GM12878 (cell line): ENCODE measurements around the gene RAB40B. TPM values are rescaled to one million over a fixed set of nuclear protein-coding genes. Genes with fewer than 3 reads are reported as not detected.

Source experiments
- ATAC-seq: fragments of 200-7000 bp; cut with Tn5 transposase; 3 replicates; pipeline ENCODE4 v1.9.1; 2020; ENCODE audit warnings: mild to moderate bottlenecking, moderate library complexity
- BruUV-seq: library from RNA; stranded (reverse); fragments of 400-500 nt; replicated peaks from 2 replicates; lab custom pipeline; 2021; lab: Mats Ljungman, UMichigan
- CTCF ChIA-PET: fragments of 300-600 bp; sonication (Branson Sonifier 250); formaldehyde crosslinking; extraction: SDS; loops from one replicate; lab custom pipeline; 2021; ENCODE audit warnings: inconsistent platforms; lab: Yijun Ruan, JAX
- POLR2A ChIA-PET: fragments of 350-600 bp; formaldehyde crosslinking; extraction: SDS; loops from one replicate; lab custom pipeline; 2021; ENCODE audit warnings: inconsistent platforms; lab: Charles Lee
- RAD21 ChIA-PET: fragments of 300-600 bp; sonication (Branson Sonifier 250); formaldehyde crosslinking; loops from one replicate; lab custom pipeline; 2023; ENCODE audit warnings: antibody characterized with exemption; ENCODE audit not compliant: unreplicated experiment; lab: Charles Lee
- SMC1A ChIA-PET: fragments of 300-600 bp; sonication (Branson Sonifier 250); formaldehyde crosslinking; loops from one replicate; lab custom pipeline; 2023; ENCODE audit not compliant: unreplicated experiment, uncharacterized antibody; lab: Charles Lee
- DNase-seq: peaks from one replicate; pipeline ENCODE4 v3.0.0-alpha.2; 2011; ENCODE audit warnings: low read depth, low spot score
- FAIRE-seq: peaks from 3 replicates; lab custom pipeline; 2011; peaks lifted over from hg19 to GRCh38; lab: Jason Lieb, UNC
- H2AFZ ChIP-seq: 2 replicates; pipeline ENCODE4 v1.6.0; 2011; ENCODE audit warnings: low read depth, low read length, control low read depth; ENCODE audit not compliant: control insufficient read depth
- H3K27ac ChIP-seq: 2 replicates; pipeline ENCODE4 v1.5.1; 2011; ENCODE audit warnings: control low read depth; ENCODE audit not compliant: control insufficient read depth, insufficient read depth
- H3K27me3 ChIP-seq, 2 experiments: replicated peaks in 1 of 2; 2 replicates each; pipeline versions ENCODE4 v1.6.0 to v1.6.1; 2011; ENCODE audit warnings: low read length in 1 of 2; ENCODE audit not compliant: control insufficient read depth in 2 of 2, insufficient read depth in 2 of 2
- H3K36me3 ChIP-seq, 2 experiments: 2 replicates each; pipeline ENCODE4 v1.5.1; 2011; ENCODE audit warnings: low read length in 1 of 2; ENCODE audit not compliant: control insufficient read depth in 2 of 2, insufficient read depth in 2 of 2
- H3K4me1 ChIP-seq: 2 replicates; pipeline ENCODE4 v1.6.1; 2011; ENCODE audit warnings: mild to moderate bottlenecking, low read length, moderate library complexity, mixed read lengths; ENCODE audit not compliant: control insufficient read depth, insufficient read depth
- H3K4me2 ChIP-seq: 2 replicates; pipeline ENCODE4 v1.6.0; 2011; ENCODE audit warnings: control low read depth; ENCODE audit not compliant: control insufficient read depth, insufficient read depth
- H3K4me3 ChIP-seq: fragments of 200-600 bp; sonication (generic); 2 replicates; pipeline ENCODE4 v1.5.1; 2016
- H3K79me2 ChIP-seq: 2 replicates; pipeline ENCODE4 v1.6.0; 2011; ENCODE audit warnings: low read length; ENCODE audit not compliant: control insufficient read depth, insufficient read depth
- H3K9ac ChIP-seq: 2 replicates; pipeline ENCODE4 v1.8.0; 2011; ENCODE audit warnings: low read length, control low read depth, mixed read lengths; ENCODE audit not compliant: control insufficient read depth, insufficient read depth
- H3K9me3 ChIP-seq: replicated peaks from 3 replicates; pipeline ENCODE4 v1.5.1; 2011; ENCODE audit warnings: mild to moderate bottlenecking, low read length; ENCODE audit not compliant: control insufficient read depth, insufficient read depth
- H4K20me1 ChIP-seq: 2 replicates; pipeline ENCODE4 v1.6.0; 2011; ENCODE audit not compliant: control insufficient read depth, insufficient read depth
- BCL11A ChIP-seq: IDR thresholded peaks from 2 replicates; pipeline ENCODE4 v1.6.1; 2011; ENCODE audit warnings: low read depth, low read length
- CBX3 ChIP-seq: fragments of 200-600 bp; sonication (generic); IDR thresholded peaks from 2 replicates; pipeline ENCODE4 v1.6.1; 2016; ENCODE audit warnings: low read depth, borderline replicate concordance
- E2F4 ChIP-seq: IDR thresholded peaks from 2 replicates; pipeline ENCODE4 v1.6.1; 2012; ENCODE audit warnings: low read depth, low read length, improper control_type of control experiment
- EED ChIP-seq: sonication (generic); IDR thresholded peaks from 2 replicates; pipeline ENCODE4 v1.6.1; 2016; ENCODE audit warnings: antibody characterized with exemption, low read depth
- EZH2 ChIP-seq: IDR thresholded peaks from 2 replicates; pipeline ENCODE4 v1.6.1; 2012; ENCODE audit warnings: low read depth, mild to moderate bottlenecking, control low read depth, inconsistent platforms, low read length, borderline replicate concordance; ENCODE audit not compliant: control insufficient read depth
- GATAD2B ChIP-seq: fragments of 450-650 bp; conservative IDR thresholded peaks from 2 replicates; pipeline ENCODE4 v1.6.1; 2017; ENCODE audit warnings: low read depth, mild to moderate bottlenecking, moderate library complexity
- IRF4 ChIP-seq: IDR thresholded peaks from 2 replicates; pipeline ENCODE4 v1.6.1; 2011; ENCODE audit warnings: low read depth, low read length
- MEF2B ChIP-seq: fragments of 450-650 bp; IDR thresholded peaks from 2 replicates; pipeline ENCODE4 v1.6.1; 2018; ENCODE audit warnings: mild to moderate bottlenecking, moderate library complexity; ENCODE audit not compliant: partially characterized antibody, poor library complexity, severe bottlenecking
- MLLT1 ChIP-seq: fragments of 450-650 bp; IDR thresholded peaks from 2 replicates; pipeline ENCODE4 v1.6.1; 2016; ENCODE audit warnings: mild to moderate bottlenecking
- MTA2 ChIP-seq: fragments of 450-650 bp; IDR thresholded peaks from 2 replicates; pipeline ENCODE4 v1.6.1; 2016; ENCODE audit warnings: low read depth, mild to moderate bottlenecking, moderate library complexity
- POLR2A ChIP-seq: IDR thresholded peaks from 2 replicates; pipeline ENCODE4 v1.6.1; 2011; ENCODE audit warnings: low read depth, mild to moderate bottlenecking, low read length
- SIX5 ChIP-seq: IDR thresholded peaks from 2 replicates; pipeline ENCODE4 v1.6.1; 2011; ENCODE audit warnings: mild to moderate bottlenecking, low read depth, low read length, moderate library complexity; ENCODE audit not compliant: severe bottlenecking
- SMAD1 ChIP-seq: fragments of 450-650 bp; IDR thresholded peaks from 2 replicates; pipeline ENCODE4 v1.6.1; 2018; ENCODE audit warnings: mild to moderate bottlenecking, low read depth; ENCODE audit not compliant: partially characterized antibody
- USF1 ChIP-seq: IDR thresholded peaks from 2 replicates; pipeline ENCODE4 v1.6.1; 2011; ENCODE audit warnings: borderline replicate concordance, low read depth, mild to moderate bottlenecking, moderate library complexity, mixed read lengths, low read length; ENCODE audit not compliant: insufficient read depth; ENCODE audit errors: extremely low read length
- WRNIP1 ChIP-seq: IDR thresholded peaks from 2 replicates; pipeline ENCODE4 v1.6.1; 2011; ENCODE audit warnings: low read depth, low read length, improper control_type of control experiment, borderline replicate concordance
- WGBS: methylation state at CpG from one replicate; pipeline ENCODE4 v1.1.6; 2016; ENCODE audit warnings: low lambda C conversion rate; ENCODE audit not compliant: insufficient replicate concordance, insufficient coverage; ENCODE audit errors: missing lambda C conversion rate; 5-methylcytosine and 5-hydroxymethylcytosine counted together
- in situ Hi-C: fragments of 300-500 bp; cut with MboI; formaldehyde crosslinking; loops from 9 replicates; pipeline ENCODE4 v1.14.3; 2018; ENCODE audit warnings: mixed read lengths
- intact Hi-C: fragments of 100-400 bp; cut with micrococcal nuclease; formaldehyde crosslinking; loops from one replicate; pipeline ENCODE4 v1.14.2; 2022; ENCODE audit not compliant: unreplicated experiment
- polyA plus RNA-seq, 11 experiments: library from polyadenylated mRNA; depleted of rRNA in 4 of 11; unstranded in 6 of 11; stranded (reverse) in 5 of 11; fragments of >200 nt; fragmentation: Nextera tagmentation in 4 of 11; fragmentation: Illumina TruSeq in 1 of 11; extraction: Ambion mirVana in 4 of 11; extraction: Trizol in 1 of 11; gene quantifications; 1 replicate in 1 of 11; 2 replicates in 10 of 11; pipeline versions ENCODE4 v1.2.1 to v1.2.3, GENCODE V29; 2011 to 2016; ENCODE audit warnings: inconsistent platforms in 2 of 11, missing spikeins in 2 of 11, low read depth in 1 of 11
- total RNA-seq, 4 experiments: library from RNA; depleted of rRNA in 3 of 4; stranded (reverse); fragments of >200 nt in 3 of 4; fragmentation: Illumina TruSeq in 1 of 4; extraction: Trizol in 1 of 4; gene quantifications; 2 replicates each; pipeline versions ENCODE4 v1.2.1 to v1.2.3, GENCODE V29; 2013 to 2021

RAB40B gene
- total and polyA plus RNA-seq, 10 of the 15 experiments (the other 5 are each of a cell fraction or from before 2014, with no cell fraction given): 0.06 to 2.8 (median 1.4) TPM

GRCh38 chr17:82632451-82632850 lies 66.0 kb downstream of the RAB40B start:
- Histone ChIP-seq H3K9me3 (no peaks in the 10 kb centered on the region; the same call in 2 of the 3 replicates), H4K20me1 (peaks cover 3% of the 10 kb centered on the region), H3K27ac (no peak overlapping the region), H3K36me3 (peaks cover 7 to 17% of the 10 kb centered on the region in 2 experiments), H3K27me3 (no peaks in the 10 kb centered on the region), H3K79me2 (peaks cover 32% of the 10 kb centered on the region), H3K4me2 (no peak overlapping the region), H3K4me3 (no peak overlapping the region), H2AFZ (no peak overlapping the region), H3K4me1 (no peaks in the 10 kb centered on the region), H3K9ac (no peak overlapping the region)
- intact Hi-C loops: no loop called here
- DNase-seq (peak; percentile 12), FAIRE-seq (no peak), ATAC-seq (no peak)
- ChIA-PET SMC1A (no interaction called here), CTCF (no interaction called here), RAD21 (no interaction called here), POLR2A (interaction anchor here (0.7 kb wide), 1 partner anchor 679 kb away, joined by 3 read pairs; no protein-coding TSS in a partner anchor)
- in situ Hi-C loops: no loop called here
- WGBS: 9% methylated on average over 8 of the region's 8 CpGs
- TF ChIP-seq MEF2B (no peak), IRF4 (0 out of 2 replicates have a peak, but pooled peaks have one; percentile 11)
- no TSS peak for BruUV-seq

- Histone ChIP-seq H4K20me1 (peaks cover 3% of the 10 kb centered on the region), H3K9ac (no peak overlapping the region), H3K4me3 (no peak overlapping the region), H3K27ac (no peak overlapping the region), H3K79me2 (peaks cover 24% of the 10 kb centered on the region), H3K36me3 (peaks cover 10 to 15% of the 10 kb centered on the region in 2 experiments), H2AFZ (no peak overlapping the region), H3K27me3 (no peaks in the 10 kb centered on the region), H3K9me3 (no peaks in the 10 kb centered on the region; the same call in 2 of the 3 replicates), H3K4me1 (no peaks in the 10 kb centered on the region), H3K4me2 (no peak overlapping the region)
- ChIA-PET CTCF (no interaction called here), RAD21 (interaction anchor here (0.6 kb wide), 1 partner anchor 23 kb away, joined by 3 read pairs; no protein-coding TSS in a partner anchor), POLR2A (no interaction called here), SMC1A (no interaction called here)
- FAIRE-seq (no peak), ATAC-seq (no peak), DNase-seq (no peak)
- in situ Hi-C loops (no loop called here), intact Hi-C loops (no loop called here)
- WGBS: 81% methylated on average over 6 of the region's 6 CpGs
- BruUV-seq: no TSS peak
- TF ChIP-seq EZH2 (no peak), SIX5 (no peak), USF1 (no peak), SMAD1 (no peak), CBX3 (no peak), WRNIP1 (no peak), E2F4 (no peak), GATAD2B (no peak), POLR2A (no peak), EED (no peak), MLLT1 (no peak), MTA2 (no peak), BCL11A (no peak)
These were observed 67.0 kb downstream of the RAB40B start for GRCh38 chr17:82631544-82631943.
